OCI-M2 (cell line): ENCODE measurements around the gene ASB16.
"Not testable (repeated sequence)": the region's sequence is repeated elsewhere in the genome, so short reads cannot be mapped to it uniquely, and the experiment has no call there.

Experiments used
- DNase-seq: peaks from one replicate; lab custom pipeline; 2025; ENCODE audit not compliant: unreplicated experiment; lab: John Stamatoyannopoulos, UW

ASB16 gene

DNA sequence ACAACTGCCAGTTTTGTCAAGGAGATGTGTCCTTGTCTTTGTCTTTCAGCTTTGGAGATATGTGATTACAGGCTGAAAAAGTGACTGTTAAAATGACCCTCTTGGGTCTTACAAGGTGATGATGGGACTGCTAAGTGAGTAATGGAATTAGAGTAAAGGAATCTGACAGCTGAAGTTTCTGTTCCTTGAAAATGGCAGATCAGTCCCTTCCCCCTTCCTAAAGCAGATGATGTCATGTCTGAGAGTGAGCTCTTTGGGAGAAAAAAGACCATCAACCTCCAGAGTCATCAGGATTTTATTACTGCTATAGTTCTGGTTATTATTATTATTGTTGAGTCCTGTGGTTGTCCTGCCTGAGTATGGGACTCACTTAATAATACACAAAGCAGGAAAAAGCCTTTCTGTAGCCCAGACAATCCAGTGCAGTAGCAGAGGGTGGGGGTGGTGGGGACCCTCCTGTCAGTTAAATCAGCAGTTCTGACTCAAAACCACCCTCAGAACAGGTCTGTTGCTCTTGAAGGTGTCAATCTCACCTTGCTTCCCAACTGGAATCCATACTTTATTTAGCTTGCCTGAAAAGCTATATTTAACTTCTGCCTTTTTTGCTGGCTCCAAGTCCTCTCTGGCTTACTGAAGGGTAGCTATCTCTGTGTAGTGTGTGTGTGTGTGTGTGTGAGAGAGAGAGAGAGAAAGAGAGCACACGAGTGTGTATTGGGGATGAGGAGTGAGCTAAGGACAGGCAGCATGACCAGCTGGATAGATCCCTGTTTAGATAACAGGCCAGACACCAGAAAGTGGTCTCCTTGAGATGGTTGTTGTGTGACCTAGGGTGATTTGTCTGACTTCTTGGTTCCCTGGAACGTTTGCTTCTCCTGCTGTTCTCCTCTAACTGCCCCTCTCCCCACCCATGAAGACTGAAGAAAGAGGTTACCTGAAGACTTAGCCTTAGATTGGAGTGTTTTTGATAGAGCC lies 23.8 kb upstream of the ASB16 start:
- no peak for DNase-seq

DNA sequence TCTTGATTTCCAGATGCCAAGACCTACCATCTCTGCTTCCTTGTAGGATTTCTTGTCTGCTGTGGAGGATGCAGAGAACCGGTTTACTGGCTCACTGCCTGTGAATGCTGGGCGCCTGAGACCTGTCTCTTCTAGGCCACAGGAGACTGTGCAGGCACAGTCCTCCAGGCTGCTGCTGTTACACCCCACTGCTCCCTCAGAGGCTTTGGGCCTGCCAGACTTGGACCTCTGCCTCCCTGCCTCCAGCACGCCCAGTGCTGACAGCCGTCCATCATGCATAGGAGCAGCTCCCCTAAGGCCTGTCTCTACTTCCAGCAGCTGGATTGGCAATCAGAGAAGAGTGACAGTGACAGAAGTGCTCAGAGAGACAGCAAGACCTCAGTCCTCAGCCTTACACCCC lies 22.7 kb upstream of the ASB16 start:
- no peak for DNase-seq

DNA sequence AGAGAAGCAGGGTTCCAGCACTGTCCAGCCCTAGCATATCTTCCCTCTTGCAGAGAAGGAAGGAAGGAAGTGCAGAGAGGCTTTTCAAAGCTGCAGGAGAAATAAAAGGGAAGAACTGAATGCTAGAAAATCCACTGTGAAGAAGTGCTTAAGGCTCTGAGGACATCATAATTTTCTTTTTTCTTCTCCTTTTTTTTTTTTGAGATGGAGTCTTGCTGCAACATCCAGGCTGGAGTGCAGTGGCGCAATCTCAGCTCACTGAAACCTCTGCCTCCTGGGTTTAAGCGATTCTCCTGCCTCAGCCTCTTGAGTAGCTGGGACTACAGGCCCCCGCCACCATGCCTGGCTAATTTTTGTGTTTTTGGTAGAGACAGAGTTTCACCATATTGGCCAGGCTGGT lies 21.4 kb upstream of the ASB16 start:
- DNase-seq = not testable (repeated sequence)

DNA sequence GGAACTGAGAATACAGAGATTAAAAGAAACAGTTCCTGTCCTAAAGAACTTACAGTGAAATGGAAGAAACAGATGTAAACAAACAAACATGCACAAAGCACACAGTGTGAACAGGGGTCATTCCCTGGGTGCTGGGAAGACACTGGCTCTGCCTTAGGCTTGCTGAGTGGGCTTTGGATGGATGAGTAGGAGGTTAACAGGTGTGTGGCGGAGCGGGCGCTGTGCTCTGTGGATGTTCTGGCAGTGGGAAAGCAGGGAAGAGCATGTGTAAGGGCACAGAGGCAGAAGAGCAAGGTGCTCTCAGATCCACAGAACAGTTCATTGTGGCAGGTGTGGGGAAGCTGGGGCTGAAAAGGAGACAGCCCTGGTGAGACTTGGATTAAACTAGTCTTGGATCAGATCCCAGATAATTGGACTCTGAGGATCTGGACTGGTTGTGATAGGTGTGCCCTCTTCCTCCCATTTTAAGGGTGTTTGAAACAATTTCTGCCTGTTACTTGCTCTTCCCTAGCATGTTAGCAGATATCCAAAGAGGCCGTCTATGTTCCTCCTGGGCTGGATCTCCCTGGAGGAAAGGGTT lies 20.7 kb upstream of the ASB16 start:
- DNase-seq = no peak

DNA sequence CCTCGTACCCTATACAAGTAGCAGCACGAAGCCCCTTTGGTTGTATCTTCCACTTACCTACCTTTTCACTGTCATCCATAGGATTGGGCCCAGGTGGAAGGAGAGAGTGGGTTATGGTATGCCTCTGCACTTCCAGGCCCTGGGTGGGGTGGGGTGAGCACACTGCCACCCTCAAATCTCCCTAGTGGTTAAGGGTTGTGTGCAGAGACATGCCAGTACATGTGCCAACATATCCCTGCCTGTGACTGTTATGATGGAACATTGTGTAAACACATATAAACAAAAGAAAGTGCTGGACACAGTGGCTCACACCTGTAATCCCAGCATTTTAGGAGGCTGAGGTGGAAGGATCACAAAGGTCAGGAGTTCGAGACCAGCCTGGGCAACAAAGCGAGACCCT lies 17.6 kb upstream of the ASB16 start:
- DNase-seq = no peak

DNA sequence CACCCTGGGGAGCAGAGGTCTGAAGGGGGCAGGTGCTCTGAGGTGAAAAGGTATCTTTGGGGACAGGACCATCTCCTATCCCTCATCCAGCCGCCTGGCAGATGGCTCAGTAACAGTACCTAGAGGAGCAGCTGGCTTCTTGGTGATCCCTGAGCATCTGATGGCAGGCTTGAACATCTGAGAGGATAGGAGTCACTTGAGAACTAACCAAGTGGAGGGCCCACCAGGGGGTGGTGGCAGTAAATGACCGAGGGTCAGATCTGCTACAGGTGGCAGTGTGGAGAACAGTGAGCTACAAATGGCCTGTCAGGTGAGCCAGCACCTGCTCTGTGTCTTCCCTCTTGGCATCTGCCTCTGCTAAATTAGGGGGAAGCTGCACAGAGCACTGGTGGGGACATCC lies 15.0 kb upstream of the ASB16 start:
- no peak for DNase-seq

DNA sequence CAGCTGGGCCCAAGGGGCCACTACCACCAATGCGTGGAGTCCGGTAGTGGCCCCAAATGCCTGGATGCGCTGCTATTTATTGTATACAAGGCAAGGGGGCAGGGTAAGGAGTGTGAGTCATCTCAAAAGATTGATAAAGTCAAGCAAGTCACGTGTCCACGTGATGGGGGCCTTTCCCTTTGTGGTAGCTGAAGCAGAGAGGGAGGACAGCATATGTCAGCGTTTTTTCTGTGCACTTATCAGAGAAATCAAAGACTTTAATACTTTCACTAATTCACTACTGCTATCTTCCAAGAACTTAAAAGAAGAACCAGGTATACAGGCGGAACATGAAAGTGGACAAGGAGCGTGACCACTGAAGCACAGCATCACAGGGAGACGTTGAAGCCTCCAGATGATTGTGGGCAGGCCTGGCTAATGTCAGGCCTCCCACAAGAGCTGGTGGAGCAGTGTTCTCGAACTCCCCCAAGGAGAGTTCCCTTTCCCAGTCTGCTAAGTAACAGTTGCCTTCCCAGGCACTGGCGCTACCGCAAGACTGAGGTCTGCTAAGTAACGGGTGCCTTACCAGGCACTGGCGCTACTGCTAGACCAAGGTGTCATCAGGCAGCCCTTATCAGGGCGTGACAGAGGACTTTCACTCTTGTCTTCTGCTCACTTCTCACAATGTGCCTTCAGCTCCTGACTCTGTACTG lies 10.8 kb upstream of the ASB16 start:
- DNase-seq = no peak

DNA sequence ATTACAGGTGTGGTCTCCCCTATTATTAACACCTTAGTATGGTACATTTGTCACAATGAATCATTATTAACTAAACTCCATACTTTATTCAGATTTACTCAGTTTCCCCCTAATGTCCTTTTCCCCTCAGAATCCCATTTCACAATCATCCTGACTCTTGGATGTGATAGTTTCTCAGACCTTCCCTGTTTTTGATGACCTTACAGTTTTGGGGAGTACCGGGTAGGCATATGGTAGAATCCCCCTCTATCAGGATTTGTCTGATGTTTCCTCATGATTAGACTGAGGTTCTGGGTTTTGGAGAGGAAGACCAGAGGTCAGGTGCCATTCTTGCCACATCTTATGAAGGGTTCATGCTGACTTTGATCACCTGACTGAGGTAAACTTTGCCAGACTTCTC lies 6.0 kb upstream of the ASB16 start:
- DNase-seq = no peak

DNA sequence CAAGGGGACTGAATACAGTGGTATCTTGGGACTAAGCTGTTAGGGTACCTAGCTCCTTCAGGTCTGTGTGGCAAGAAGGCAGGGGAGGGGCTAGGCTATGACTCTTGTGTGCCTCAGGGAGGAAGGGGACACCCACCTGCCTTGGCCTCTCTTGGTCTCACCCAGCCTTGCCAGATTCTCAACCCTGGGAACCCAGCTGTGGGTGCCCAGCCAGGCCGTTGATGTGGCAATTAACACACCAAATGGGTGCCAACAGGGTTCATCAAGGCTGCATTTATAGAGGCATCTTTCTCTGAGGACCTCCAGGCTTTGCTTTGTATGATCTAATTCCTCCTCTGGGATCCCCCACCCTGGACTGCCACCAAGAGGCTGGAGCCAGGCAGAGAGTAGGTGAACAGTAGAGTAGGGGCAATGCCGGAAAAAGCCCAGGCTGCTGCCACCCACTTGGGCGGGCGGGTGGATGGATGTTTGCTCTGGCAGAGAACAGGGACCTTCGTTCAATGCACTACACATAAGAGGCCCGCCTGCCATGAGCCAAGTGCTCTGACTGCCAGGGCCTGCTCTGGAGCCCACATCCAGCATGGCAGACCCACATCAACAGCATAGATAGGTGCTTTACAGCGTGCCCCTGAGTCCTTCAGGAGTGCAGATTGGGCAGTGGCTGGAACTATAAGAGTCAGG lies 3.2 kb upstream of the ASB16 start:
- DNase-seq = no peak

DNA sequence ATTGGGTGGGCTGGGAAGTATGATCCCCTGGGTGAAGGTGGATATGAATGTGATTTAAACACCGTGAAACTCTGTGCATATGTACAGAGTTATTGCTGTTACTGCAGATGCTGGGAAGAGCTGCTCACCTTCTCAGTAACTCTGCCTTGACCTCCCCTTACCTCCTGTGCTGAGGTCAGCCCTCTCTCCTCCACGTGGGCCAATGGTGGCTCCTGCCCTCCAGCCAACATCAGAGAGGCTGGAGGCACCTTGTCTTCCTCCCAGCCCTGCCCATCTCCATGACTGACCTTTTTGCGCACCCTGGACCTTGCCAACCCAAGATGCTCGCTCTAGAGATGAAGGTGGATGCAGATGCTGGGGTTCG lies 387 bp upstream of the ASB16 start:
- DNase-seq = no peak

DNA sequence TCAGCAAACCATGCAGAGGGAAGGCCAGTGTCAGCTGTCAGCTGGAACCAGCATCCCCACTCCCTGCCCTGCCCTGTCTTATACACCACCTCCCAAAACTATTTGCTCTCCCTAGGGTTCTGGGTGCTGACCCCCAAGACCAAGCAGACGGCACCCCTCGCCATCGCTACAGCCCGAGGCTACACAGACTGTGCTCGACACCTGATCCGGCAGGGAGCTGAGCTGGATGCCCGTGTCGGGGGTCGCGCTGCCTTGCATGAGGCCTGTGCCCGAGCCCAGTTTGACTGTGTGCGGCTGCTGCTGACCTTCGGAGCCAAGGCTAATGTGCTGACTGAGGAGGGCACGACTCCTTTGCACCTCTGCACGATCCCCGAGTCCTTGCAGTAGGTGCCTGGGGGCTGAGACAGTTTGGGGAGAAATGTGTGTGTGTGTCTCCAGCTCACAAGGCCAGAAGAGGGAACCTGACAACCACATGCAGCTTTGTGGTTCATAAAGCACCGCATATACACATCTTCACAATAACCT lies 1.5 kb downstream of the ASB16 start:
- no peak for DNase-seq

DNA sequence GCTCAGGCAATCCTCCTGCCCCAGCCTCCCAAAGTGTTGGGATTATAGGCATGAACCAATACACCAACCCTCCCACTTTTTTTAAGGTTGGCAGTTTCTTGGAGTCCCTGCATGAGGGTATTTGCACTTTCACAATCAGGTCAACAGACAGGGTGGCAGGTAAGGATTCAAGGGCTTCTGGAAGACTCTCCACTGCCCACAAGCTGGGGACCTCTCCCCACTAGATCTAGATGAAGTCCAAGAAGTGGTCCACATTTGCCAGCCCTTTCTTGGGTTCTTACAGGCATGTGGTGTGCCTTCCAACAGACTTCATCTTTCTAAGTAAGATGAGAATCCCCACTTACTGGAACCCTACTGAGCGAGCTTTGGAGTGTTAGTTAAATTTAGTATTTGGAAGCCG lies 3.9 kb downstream of the ASB16 start:
- no peak for DNase-seq

DNA sequence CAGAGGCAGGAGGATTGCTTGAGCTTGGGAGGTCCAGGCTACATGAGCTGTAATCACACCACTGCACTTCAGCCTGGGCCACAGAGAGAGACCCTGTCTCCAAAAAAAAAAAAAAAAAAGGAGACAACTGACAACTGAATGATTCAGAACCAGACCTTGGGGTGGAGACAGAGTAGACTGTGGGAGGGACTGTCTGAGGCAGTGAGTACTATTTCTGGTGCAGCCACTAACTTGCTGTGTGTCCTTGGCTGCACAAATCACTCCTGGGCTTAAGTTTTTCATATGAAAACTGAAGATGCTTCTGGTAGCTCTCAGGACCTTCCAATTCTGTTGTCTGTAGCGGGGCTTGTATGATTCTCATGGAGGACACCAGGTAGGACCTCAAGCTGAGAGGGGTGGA lies 5.8 kb downstream of the ASB16 start:
- DNase-seq = no peak

DNA sequence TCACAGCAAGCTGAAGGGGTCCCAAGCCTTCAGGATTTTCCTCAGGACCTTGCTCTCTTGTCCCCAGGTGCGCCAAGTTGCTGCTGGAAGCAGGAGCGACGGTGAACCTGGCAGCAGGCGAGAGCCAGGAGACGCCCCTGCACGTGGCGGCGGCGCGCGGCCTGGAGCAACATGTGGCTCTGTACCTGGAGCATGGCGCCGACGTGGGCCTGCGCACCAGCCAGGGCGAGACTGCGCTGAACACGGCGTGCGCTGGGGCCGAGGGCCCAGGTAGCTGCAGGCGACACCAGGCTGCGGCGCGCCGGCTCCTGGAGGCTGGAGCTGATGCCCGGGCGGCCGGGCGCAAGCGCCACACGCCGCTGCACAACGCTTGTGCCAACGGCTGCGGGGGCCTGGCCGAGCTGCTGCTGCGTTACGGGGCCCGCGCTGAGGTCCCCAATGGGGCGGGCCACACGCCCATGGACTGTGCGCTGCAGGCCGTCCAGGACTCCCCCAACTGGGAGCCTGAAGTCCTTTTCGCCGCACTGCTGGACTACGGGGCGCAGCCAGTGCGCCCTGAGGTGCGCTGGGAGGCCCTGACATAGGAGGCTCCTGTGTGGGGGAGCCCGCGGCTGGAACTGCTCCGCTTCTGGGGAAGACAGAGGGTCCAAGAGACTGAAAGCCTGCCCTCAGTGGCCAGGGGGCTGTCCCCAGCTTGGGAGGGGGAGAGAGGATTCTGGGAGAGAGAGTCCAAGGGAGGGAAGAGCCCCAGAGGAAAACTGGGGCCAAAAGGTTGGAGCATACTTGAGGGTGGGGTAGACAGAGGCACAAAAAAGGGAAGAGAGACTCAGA lies 6.4 kb downstream of the ASB16 start:
- DNase-seq = no peak

DNA sequence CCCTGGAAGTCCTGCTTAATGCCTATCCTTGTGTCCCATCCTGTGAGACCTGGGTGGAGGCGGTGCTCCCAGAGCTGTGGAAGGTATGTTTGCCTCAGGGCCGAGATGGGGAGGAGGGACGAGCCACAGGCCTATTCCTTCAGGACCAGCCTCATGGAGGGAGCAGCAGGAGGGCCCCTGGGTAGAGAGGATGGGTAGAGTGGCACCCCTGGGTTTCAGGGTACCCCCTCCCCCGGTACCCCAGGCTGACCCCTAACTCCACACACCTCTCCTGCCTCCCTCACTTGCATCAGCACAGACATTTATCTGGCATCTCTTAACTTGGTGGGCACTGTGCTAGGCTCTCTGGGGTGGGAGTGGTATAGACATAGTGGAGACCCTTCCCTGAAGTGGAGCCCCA lies 7.1 kb downstream of the ASB16 start:
- DNase-seq = no peak

DNA sequence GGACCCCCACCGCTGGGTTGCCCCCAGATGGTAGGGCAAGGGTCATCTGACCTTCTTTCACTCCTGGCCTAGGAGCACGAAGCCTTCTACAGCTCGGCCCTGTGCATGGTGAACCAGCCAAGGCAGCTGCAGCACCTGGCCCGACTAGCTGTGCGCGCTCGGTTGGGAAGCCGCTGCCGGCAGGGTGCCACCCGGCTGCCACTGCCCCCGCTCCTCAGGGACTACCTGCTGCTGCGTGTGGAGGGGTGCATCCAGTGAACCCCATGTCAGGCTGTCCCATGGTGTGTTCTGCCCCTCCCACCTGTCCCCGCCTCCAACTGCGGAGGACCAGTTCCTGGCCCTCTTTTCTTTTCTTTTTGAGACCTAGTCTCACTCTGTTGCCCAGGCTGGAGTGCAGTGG lies 7.6 kb downstream of the ASB16 start:
- no peak for DNase-seq

DNA sequence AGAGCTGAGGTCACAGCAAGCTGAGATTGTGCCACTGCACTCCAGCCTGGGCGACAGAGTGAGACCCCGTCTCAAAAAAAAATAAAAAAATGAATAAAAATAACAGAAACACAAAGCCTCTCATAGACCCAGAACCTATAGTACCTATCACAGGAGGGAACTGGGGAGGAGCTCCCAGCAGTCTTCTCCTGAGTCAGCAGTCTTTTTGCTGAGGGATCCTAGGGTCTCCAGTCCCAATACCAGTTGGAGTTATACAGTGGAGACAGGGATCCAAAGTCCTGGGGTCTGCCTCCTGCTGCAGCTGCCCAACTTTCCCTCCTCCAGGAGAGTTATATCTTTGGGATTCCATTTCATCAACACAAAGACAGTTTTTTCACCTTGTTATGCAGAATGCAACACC lies 12.5 kb downstream of the ASB16 start:
- DNase-seq = no peak

DNA sequence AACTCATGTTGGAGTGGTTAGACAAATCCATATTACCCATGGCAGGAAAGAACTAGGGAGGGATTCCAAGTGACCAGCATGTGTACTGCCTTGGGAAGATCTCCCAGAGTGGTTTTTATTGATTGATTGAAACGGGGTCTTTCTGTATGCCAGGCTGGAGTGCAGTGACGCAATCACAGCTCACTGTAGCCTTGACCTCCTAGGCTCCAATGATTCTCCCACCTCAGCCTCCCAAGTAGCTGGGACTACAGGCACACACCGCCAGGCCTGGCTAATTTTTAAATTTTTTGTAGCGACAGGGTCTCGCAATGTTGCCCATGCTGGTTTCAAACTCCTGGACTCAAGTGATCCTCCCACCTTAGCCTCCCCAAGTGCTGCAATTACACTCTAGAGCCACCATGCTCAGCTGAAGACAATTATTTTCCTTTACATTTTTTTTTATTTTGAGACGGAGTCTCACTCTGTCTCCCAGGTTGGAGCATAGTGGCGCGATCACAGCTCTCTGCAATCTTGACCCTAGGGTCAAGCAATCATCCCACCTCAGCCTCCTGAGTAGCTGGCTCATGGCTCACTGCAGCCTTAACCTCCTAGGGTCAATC lies 13.8 kb downstream of the ASB16 start:
- DNase-seq = no peak

DNA sequence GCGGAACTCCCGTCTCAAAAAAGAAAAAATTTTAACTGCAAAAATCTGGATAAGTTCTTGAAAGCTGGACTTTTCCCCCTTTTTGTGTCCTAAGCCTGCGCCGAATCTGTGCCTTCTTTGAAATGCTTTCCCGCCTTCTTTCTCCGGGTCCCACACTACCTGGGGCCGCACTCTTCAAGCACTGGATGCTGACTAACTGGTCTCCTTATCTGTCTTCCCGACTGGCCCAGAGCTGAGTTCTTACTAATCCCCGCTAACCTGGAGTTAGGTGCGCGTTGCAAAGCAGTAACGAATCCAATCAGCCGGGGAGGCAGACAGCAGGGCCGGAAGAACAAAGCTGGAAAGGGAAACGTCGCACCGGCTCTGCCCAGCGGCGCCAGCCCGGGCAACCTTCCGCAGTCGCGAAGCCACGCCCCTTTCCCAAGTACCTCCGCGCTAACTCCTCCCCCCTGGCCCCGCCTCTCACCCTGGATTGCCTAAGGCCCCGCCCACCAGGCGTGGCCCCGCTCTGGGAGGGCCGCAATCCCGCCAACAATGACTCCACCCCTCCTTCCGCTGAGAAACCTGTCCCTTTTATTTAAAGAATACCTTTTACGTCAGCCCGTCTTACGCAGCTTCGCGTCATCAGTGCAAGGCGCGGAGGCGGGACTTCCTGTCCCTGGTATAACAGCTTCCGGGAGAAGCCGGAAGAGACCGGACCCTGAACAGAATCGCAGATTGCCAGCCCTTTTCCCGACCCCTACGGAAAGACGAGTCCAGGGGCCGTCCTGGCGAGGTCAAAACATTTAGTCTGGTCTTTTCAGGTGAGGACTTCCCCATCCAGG lies 16.0 kb downstream of the ASB16 start, which contains the start of gene TMUB2:
TSS of gene TMUB2 (plus strand) at position 666 of the 824 bp plus-strand sequence. CDS start 737 bp downstream, outside the sequence.
- peak; percentile 90 for DNase-seq
